ENCODE results near the gene DCAF6. TPM values are rescaled to one million over a fixed set of nuclear protein-coding genes. Genes with fewer than 3 reads are reported as not detected.
"Not testable (repeated sequence)": the region's sequence is repeated elsewhere in the genome, so short reads cannot be mapped to it uniquely, and the experiment has no call there.

The DCAF6 gene
- total and polyA plus RNA-seq, 5 donors = 124 to 192 (median 175) TPM

GRCh38 chr1:168031198-168031597 lies 94.7 kb downstream of the DCAF6 start:
- Histone ChIP-seq H3K9me3 (ENCODE audit: control insufficient read depth, low read length) (no peaks in the 10 kb centered on the region), H3K27ac (ENCODE audit: low read length) (no peak overlapping the region), H3K4me3 (ENCODE audit: low read length) (no peak overlapping the region), H3K27me3 (ENCODE audit: control insufficient read depth, insufficient read depth) (no peaks in the 10 kb centered on the region), H3K4me1 (ENCODE audit: control insufficient read depth, insufficient read depth, low read length) (no peaks in the 10 kb centered on the region)
- 88% methylated on average over 5 of the region's 5 CpGs for WGBS
- ATAC-seq = no peak
- intact Hi-C loops (cut with DNase I) = no loop called here
- DNase-seq = no peak

GRCh38 chr1:168031627-168032026 lies 95.1 kb downstream of the DCAF6 start:
- H3K27me3 ChIP-seq (ENCODE audit: control insufficient read depth, insufficient read depth) = no peaks in the 10 kb centered on the region
- no peak overlapping the region for H3K4me3 ChIP-seq (ENCODE audit: low read length)
- intact Hi-C loops (cut with DNase I) = no loop called here
- H3K27ac ChIP-seq (ENCODE audit: low read length) = no peak overlapping the region
- H3K4me1 ChIP-seq (ENCODE audit: control insufficient read depth, insufficient read depth, low read length) = no peaks in the 10 kb centered on the region
- ATAC-seq (no peak), DNase-seq (no peak)
- no peaks in the 10 kb centered on the region for H3K9me3 ChIP-seq (ENCODE audit: control insufficient read depth, low read length)
- 86% methylated on average over 4 of the region's 4 CpGs for WGBS

- no peak for DNase-seq
- H3K27ac ChIP-seq (ENCODE audit: low read length) = no peak overlapping the region
- H3K9me3 ChIP-seq (ENCODE audit: control insufficient read depth, low read length) = no peaks in the 10 kb centered on the region
- no peak for ATAC-seq
- no peaks in the 10 kb centered on the region for H3K27me3 ChIP-seq (ENCODE audit: control insufficient read depth, insufficient read depth)
- no peak overlapping the region for H3K4me3 ChIP-seq (ENCODE audit: low read length)
- WGBS = 74% methylated on average over 1 of the region's 1 CpG
- no peaks in the 10 kb centered on the region for H3K4me1 ChIP-seq (ENCODE audit: control insufficient read depth, insufficient read depth, low read length)
- intact Hi-C loops (cut with DNase I) = no loop called here
Measured at GRCh38 chr1:168032029-168032428, 95.5 kb downstream of the DCAF6 start.

GRCh38 chr1:168035345-168035744 lies 98.9 kb downstream of the DCAF6 start:
- no peak for DNase-seq
- Histone ChIP-seq H3K4me3 (ENCODE audit: low read length) (no peak overlapping the region), H3K9me3 (ENCODE audit: control insufficient read depth, low read length) (no peaks in the 10 kb centered on the region), H3K4me1 (ENCODE audit: control insufficient read depth, insufficient read depth, low read length) (peaks cover 2% of the 10 kb centered on the region), H3K27me3 (ENCODE audit: control insufficient read depth, insufficient read depth) (no peaks in the 10 kb centered on the region), H3K27ac (ENCODE audit: low read length) (no peak overlapping the region)
- WGBS = 95% methylated on average over 5 of the region's 5 CpGs
- intact Hi-C loops (cut with DNase I) = no loop called here
- no peak for ATAC-seq

GRCh38 chr1:168042362-168042761 lies 105.9 kb downstream of the DCAF6 start:
- no peak for ATAC-seq
- H3K27ac ChIP-seq (ENCODE audit: low read length) = no peak overlapping the region
- H3K27me3 ChIP-seq (ENCODE audit: control insufficient read depth, insufficient read depth) = no peaks in the 10 kb centered on the region
- no peak overlapping the region for H3K4me3 ChIP-seq (ENCODE audit: low read length)
- H3K4me1 ChIP-seq (ENCODE audit: control insufficient read depth, insufficient read depth, low read length) = peaks cover 2% of the 10 kb centered on the region
- 97% methylated on average over 2 of the region's 2 CpGs for WGBS
- DNase-seq = no peak
- no peaks in the 10 kb centered on the region for H3K9me3 ChIP-seq (ENCODE audit: control insufficient read depth, low read length)
- intact Hi-C loops (cut with DNase I) = loop anchor here in 1 of 4 donors (10.0 kb wide), 1 partner anchor 108 kb away; the partner anchor contains the start of genes DCAF6 and MPC2

GRCh38 chr1:168045311-168045710 lies 108.8 kb downstream of the DCAF6 start:
- Histone ChIP-seq H3K4me3 (ENCODE audit: low read length) (no peak overlapping the region), H3K9me3 (ENCODE audit: control insufficient read depth, low read length) (no peaks in the 10 kb centered on the region), H3K27ac (ENCODE audit: low read length) (no peak overlapping the region), H3K4me1 (ENCODE audit: control insufficient read depth, insufficient read depth, low read length) (no peaks in the 10 kb centered on the region), H3K27me3 (ENCODE audit: control insufficient read depth, insufficient read depth) (no peaks in the 10 kb centered on the region)
- ATAC-seq = no peak
- DNase-seq = no peak
- intact Hi-C loops (cut with DNase I) = loop anchor here in 1 of 4 donors (10.0 kb wide), 1 partner anchor 111 kb away; the partner anchor contains the start of genes DCAF6 and MPC2
- WGBS = 99% methylated on average over 1 of the region's 1 CpG

- Histone ChIP-seq H3K4me1 (ENCODE audit: control insufficient read depth, insufficient read depth, low read length) (no peaks in the 10 kb centered on the region), H3K27ac (ENCODE audit: low read length) (no peak overlapping the region)
- WGBS = 65% methylated on average over 1 of the region's 1 CpG
Measured at GRCh38 chr1:168050307-168050706, 113.8 kb downstream of the DCAF6 start.

GRCh38 chr1:168050880-168051279 lies 114.4 kb downstream of the DCAF6 start:
- Histone ChIP-seq H3K27ac (ENCODE audit: low read length) (no peak overlapping the region), H3K4me1 (ENCODE audit: control insufficient read depth, insufficient read depth, low read length) (no peaks in the 10 kb centered on the region), H3K9me3 (ENCODE audit: control insufficient read depth, low read length) (no peaks in the 10 kb centered on the region), H3K4me3 (ENCODE audit: low read length) (no peak overlapping the region), H3K27me3 (ENCODE audit: control insufficient read depth, insufficient read depth) (no peaks in the 10 kb centered on the region)
- WGBS = 60% methylated on average over 1 of the region's 1 CpG
- intact Hi-C loops (cut with DNase I) = no loop called here
- DNase-seq (no peak), ATAC-seq (no peak)

More at GRCh38 chr1:168050307-168050706, 113.8 kb downstream of the DCAF6 start:
- DNase-seq = no peak
- Histone ChIP-seq H3K27me3 (ENCODE audit: control insufficient read depth, insufficient read depth) (no peaks in the 10 kb centered on the region), H3K9me3 (ENCODE audit: control insufficient read depth, low read length) (no peaks in the 10 kb centered on the region), H3K4me3 (ENCODE audit: low read length) (no peak overlapping the region)
- intact Hi-C loops (cut with DNase I) = no loop called here
- no peak for ATAC-seq

- H3K9me3 ChIP-seq (ENCODE audit: control insufficient read depth, low read length) = no peaks in the 10 kb centered on the region
- no peaks in the 10 kb centered on the region for H3K4me1 ChIP-seq (ENCODE audit: control insufficient read depth, insufficient read depth, low read length)
- DNase-seq (peak in 1 of 3 donors; percentile 21), ATAC-seq (peak; percentile 55 to 65)
- intact Hi-C loops (cut with DNase I) = no loop called here
- H3K27me3 ChIP-seq (ENCODE audit: control insufficient read depth, insufficient read depth) = no peaks in the 10 kb centered on the region
- peak overlapping the region; percentile 63 for H3K27ac ChIP-seq (ENCODE audit: low read length)
- WGBS = 74% methylated on average over 2 of the region's 2 CpGs
- no peak overlapping the region for H3K4me3 ChIP-seq (ENCODE audit: low read length)
Measured at GRCh38 chr1:168053681-168054080, 117.2 kb downstream of the DCAF6 start.

GRCh38 chr1:168054117-168054516 lies 117.6 kb downstream of the DCAF6 start:
- ATAC-seq (peak; percentile 46 to 63), DNase-seq (no peak)
- Histone ChIP-seq H3K4me3 (ENCODE audit: low read length) (no peak overlapping the region), H3K9me3 (ENCODE audit: control insufficient read depth, low read length) (no peaks in the 10 kb centered on the region), H3K27me3 (ENCODE audit: control insufficient read depth, insufficient read depth) (no peaks in the 10 kb centered on the region), H3K4me1 (ENCODE audit: control insufficient read depth, insufficient read depth, low read length) (no peaks in the 10 kb centered on the region), H3K27ac (ENCODE audit: low read length) (no peak overlapping the region)
- 52% methylated on average over 3 of the region's 3 CpGs for WGBS
- intact Hi-C loops (cut with DNase I) = no loop called here

- H3K4me3 ChIP-seq (ENCODE audit: low read length); H3K9me3 ChIP-seq (ENCODE audit: control insufficient read depth, low read length); H3K27ac ChIP-seq (ENCODE audit: low read length); intact Hi-C loops (cut with DNase I); H3K4me1 ChIP-seq (ENCODE audit: control insufficient read depth, insufficient read depth, low read length); DNase-seq; H3K27me3 ChIP-seq (ENCODE audit: control insufficient read depth, insufficient read depth): not testable (repeated sequence)
- WGBS = 81% methylated on average over 28 of the region's 35 CpGs
- peak; percentile 66 to 67 for ATAC-seq
Measured at GRCh38 chr1:168056152-168056551, 119.7 kb downstream of the DCAF6 start.

GRCh38 chr1:168057355-168057754 lies 120.9 kb downstream of the DCAF6 start:
- H3K4me1 ChIP-seq (ENCODE audit: control insufficient read depth, insufficient read depth, low read length) = no peaks in the 10 kb centered on the region
- H3K9me3 ChIP-seq (ENCODE audit: control insufficient read depth, low read length) = no peaks in the 10 kb centered on the region
- no peak overlapping the region for H3K27ac ChIP-seq (ENCODE audit: low read length)
- no peaks in the 10 kb centered on the region for H3K27me3 ChIP-seq (ENCODE audit: control insufficient read depth, insufficient read depth)
- intact Hi-C loops (cut with DNase I) = no loop called here
- DNase-seq (no peak), ATAC-seq (no peak)
- no peak overlapping the region for H3K4me3 ChIP-seq (ENCODE audit: low read length)
- 95% methylated on average over 1 of the region's 1 CpG for WGBS

All from right cardiac atrium (tissue), 5 donors.